Mesenchymal stem cell (in vitro differentiated cells and primary cell): ENCODE data around the gene GPN1.

Source experiments
- DNase-seq: peaks from one replicate; pipeline ENCODE4 v3.0.0-alpha.2; 2013
- H2AFZ ChIP-seq: one replicate; pipeline ENCODE4 v1.6.1; 2013; ENCODE audit warnings: low read depth, mild to moderate bottlenecking, control low read depth, inconsistent platforms, low read length, moderate library complexity
- H2AK5ac ChIP-seq: 2 replicates; pipeline ENCODE4 v1.6.1; 2013; ENCODE audit warnings: low read length, moderate library complexity, mild to moderate bottlenecking, inconsistent platforms; ENCODE audit not compliant: severe bottlenecking
- H2BK120ac ChIP-seq: one replicate; pipeline ENCODE4 v1.6.1; 2013; ENCODE audit warnings: low read depth, mild to moderate bottlenecking, inconsistent platforms, low read length, moderate library complexity
- H2BK12ac ChIP-seq, 2 experiments: one replicate each; pipeline ENCODE4 v1.6.1; 2013; ENCODE audit warnings: inconsistent platforms in 2 of 2, low read length in 2 of 2, mild to moderate bottlenecking in 2 of 2, moderate library complexity in 2 of 2, control low read depth in 1 of 2
- H2BK15ac ChIP-seq: one replicate; pipeline ENCODE4 v1.6.1; 2013; ENCODE audit warnings: mild to moderate bottlenecking, low read depth, inconsistent platforms; ENCODE audit not compliant: poor library complexity, severe bottlenecking
- H2BK5ac ChIP-seq: 2 replicates; pipeline ENCODE4 v1.6.1; 2013; ENCODE audit warnings: low read depth, mild to moderate bottlenecking, low read length, control low read depth, inconsistent platforms; ENCODE audit not compliant: poor library complexity, severe bottlenecking
- H3K14ac ChIP-seq, 2 experiments: one replicate each; pipeline ENCODE4 v1.6.1; 2013; ENCODE audit warnings: inconsistent platforms in 2 of 2, low read length in 2 of 2, control low read depth in 1 of 2, mild to moderate bottlenecking in 1 of 2, moderate library complexity in 1 of 2
- H3K18ac ChIP-seq, 2 experiments: one replicate each; pipeline ENCODE4 v1.6.1; 2013; ENCODE audit warnings: inconsistent platforms in 2 of 2, low read length in 2 of 2, control low read depth in 1 of 2, low read depth in 1 of 2, mild to moderate bottlenecking in 1 of 2
- H3K23ac ChIP-seq, 2 experiments: one replicate each; pipeline ENCODE4 v1.6.1; 2013; ENCODE audit warnings: inconsistent platforms in 2 of 2, low read length in 2 of 2, mild to moderate bottlenecking in 2 of 2, moderate library complexity in 2 of 2, control low read depth in 1 of 2
- H3K27ac ChIP-seq: 2 replicates; pipeline ENCODE4 v1.5.1; 2013; ENCODE audit warnings: mild to moderate bottlenecking, moderate library complexity, low read length, control low read depth, inconsistent platforms; ENCODE audit not compliant: poor library complexity, severe bottlenecking
- H3K27me3 ChIP-seq, 2 experiments: 2 replicates each; pipeline versions ENCODE4 v1.6.1 to v1.7.0; 2013; ENCODE audit warnings: low read length in 2 of 2, mild to moderate bottlenecking in 2 of 2, moderate library complexity in 2 of 2, control low read depth in 1 of 2, inconsistent platforms in 1 of 2; ENCODE audit not compliant: control insufficient read depth in 1 of 2, insufficient read depth in 1 of 2
- H3K36me3 ChIP-seq, 2 experiments: 2 replicates each; pipeline versions ENCODE4 v1.6.1 to v1.7.0; 2013; ENCODE audit warnings: low read length in 2 of 2, control low read depth in 1 of 2, inconsistent platforms in 1 of 2, low read depth in 1 of 2, mild to moderate bottlenecking in 1 of 2; ENCODE audit not compliant: insufficient read depth in 2 of 2, control insufficient read depth in 1 of 2
- H3K4ac ChIP-seq, 2 experiments: one replicate each; pipeline ENCODE4 v1.6.1; 2013; ENCODE audit warnings: inconsistent platforms in 2 of 2, low read length in 2 of 2, mild to moderate bottlenecking in 2 of 2, moderate library complexity in 2 of 2, control low read depth in 1 of 2, low read depth in 1 of 2
- H3K4me1 ChIP-seq: 2 replicates; pipeline ENCODE4 v1.6.1; 2013; ENCODE audit warnings: low read depth, low read length, control low read depth; ENCODE audit not compliant: control insufficient read depth, insufficient read depth
- H3K4me2 ChIP-seq: 2 replicates; pipeline ENCODE4 v1.6.1; 2013; ENCODE audit warnings: low read length, mild to moderate bottlenecking, inconsistent platforms; ENCODE audit not compliant: poor library complexity, severe bottlenecking
- H3K4me3 ChIP-seq, 2 experiments: 2 replicates each; pipeline versions ENCODE4 v1.5.1 to v1.7.0; 2013; ENCODE audit warnings: low read length in 2 of 2, mild to moderate bottlenecking in 2 of 2, control low read depth in 1 of 2, low read depth in 1 of 2; ENCODE audit not compliant: insufficient read depth in 1 of 2
- H3K79me1 ChIP-seq: replicated peaks from 2 replicates; pipeline ENCODE4 v1.6.1; 2013; ENCODE audit warnings: mild to moderate bottlenecking, control low read depth, low read length, inconsistent platforms; ENCODE audit not compliant: poor library complexity, severe bottlenecking
- H3K9ac ChIP-seq: 2 replicates; pipeline ENCODE4 v1.7.0; 2013; ENCODE audit warnings: mild to moderate bottlenecking, low read length, moderate library complexity
- H3K9me3 ChIP-seq: 2 replicates; pipeline ENCODE4 v1.7.0; 2013; ENCODE audit warnings: mild to moderate bottlenecking, low read length; ENCODE audit not compliant: control insufficient read depth
- H4K8ac ChIP-seq: one replicate; pipeline ENCODE4 v1.6.1; 2013; ENCODE audit warnings: inconsistent platforms, mild to moderate bottlenecking, low read length, moderate library complexity
- H4K91ac ChIP-seq: one replicate; pipeline ENCODE4 v1.6.1; 2013; ENCODE audit warnings: mild to moderate bottlenecking, low read length, inconsistent platforms
- WGBS: methylation state at CpG from one replicate; pipeline ENCODE4 v1.1.7; 2013; ENCODE audit warnings: mixed read lengths; 5-methylcytosine and 5-hydroxymethylcytosine counted together

The GPN1 gene

DNA sequence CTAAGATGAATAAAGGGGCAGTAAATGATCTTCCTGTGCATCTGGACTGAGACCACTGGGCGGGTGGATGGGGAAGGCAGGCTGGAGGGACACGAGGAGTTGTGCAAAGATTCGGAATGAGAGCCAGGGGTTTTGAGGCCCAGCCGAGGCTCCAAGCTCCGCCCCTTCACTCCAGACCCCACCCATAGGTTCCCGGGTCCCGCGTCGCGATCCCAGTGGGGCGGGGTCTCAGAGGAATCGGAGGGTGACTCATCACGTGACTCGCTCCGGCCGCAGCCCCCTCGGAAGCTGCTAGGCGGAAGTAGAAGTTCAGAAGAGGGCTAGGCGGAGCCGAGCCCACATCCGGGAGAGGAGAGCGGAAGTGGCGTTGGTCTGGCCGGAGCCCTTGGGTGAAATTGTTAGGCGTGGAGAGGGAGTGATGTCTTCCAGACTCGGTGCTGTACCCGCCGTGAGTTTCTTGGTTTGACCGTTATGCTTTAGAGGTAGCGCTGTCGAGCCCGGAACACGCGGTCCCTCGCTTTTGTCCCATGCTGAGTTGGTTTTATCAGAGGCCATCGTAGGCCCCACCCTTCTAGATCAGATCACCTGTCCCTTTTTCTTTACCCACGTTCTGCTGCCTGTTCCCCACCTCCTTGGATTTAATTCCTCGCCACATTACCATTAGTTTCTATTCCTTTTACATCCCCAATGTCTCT is 46.0 kb upstream of the GPN1 start, which contains the start of gene ZNF512:
TSS of gene ZNF512 (plus strand) at position 348 of the 695 bp plus-strand sequence. CDS start at position 419, 71 bp downstream.
- Histone ChIP-seq H2AFZ (peak within 1 kb of the TSS; percentile 60), H3K23ac (no peak within 1 kb of the TSS), H2BK120ac (peak within 1 kb of the TSS; percentile 45), H3K4me2 (peak within 1 kb of the TSS; percentile 62), H2BK15ac (peak within 1 kb of the TSS; percentile 16), H3K27me3 (no peaks in the 10 kb centered on the region), H3K36me3 (no peaks in the 10 kb centered on the region), H2BK5ac (no peak within 1 kb of the TSS), H3K27ac (peak within 1 kb of the TSS; percentile 60), H4K8ac (peak within 1 kb of the TSS; percentile 98), H3K18ac (peak within 1 kb of the TSS; percentile 80 to 86), H3K79me1 (peaks cover 3% of the 10 kb centered on the region), H4K91ac (peak within 1 kb of the TSS; percentile 86), H3K4me3 (peak within 1 kb of the TSS; percentile 64 to 92), H3K9me3 (peaks cover 23% of the 10 kb centered on the region), H2BK12ac (no peak within 1 kb of the TSS), H3K4me1 (peaks cover 2% of the 10 kb centered on the region), H3K9ac (peak within 1 kb of the TSS; percentile 88), H3K4ac (peak within 1 kb of the TSS; percentile 75 to 87), H2AK5ac (peak within 1 kb of the TSS; percentile 74), H3K14ac (peak within 1 kb of the TSS in 1 of 2 experiments; percentile 81)
- 2% methylated on average over 36 of the region's 38 CpGs for WGBS
- DNase-seq, result peak; percentile 93

DNA sequence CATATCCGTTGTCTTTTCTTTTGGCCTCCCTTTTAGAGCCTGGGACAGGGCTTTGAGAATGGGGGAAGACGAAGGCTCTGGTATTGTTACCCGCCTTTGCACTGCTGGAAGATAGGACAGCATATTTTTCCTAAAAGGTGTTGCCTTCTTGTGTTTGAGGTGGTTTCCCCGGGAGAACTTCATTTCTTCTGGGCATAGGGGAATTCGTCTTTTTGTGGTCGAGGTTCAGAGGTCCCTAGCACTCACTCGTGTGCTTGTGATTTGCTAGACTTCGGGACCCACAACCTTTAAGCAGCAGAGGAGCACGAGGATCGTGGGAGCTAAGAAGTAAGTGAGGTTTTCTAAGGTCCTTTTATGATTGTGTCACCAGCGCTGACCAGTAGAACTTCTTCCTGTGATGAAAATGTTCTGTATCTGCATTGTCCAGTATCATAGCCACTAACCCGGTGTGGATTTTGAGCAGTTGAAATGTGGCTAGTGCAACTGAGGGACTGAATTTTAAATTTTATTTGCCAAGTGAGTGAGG is 45.4 kb upstream of the GPN1 start:
- Histone ChIP-seq H2BK15ac (peak overlapping the region; percentile 16), H3K27ac (peak overlapping the region; percentile 24), H3K4me1 (peaks cover 2% of the 10 kb centered on the region), H3K79me1 (peaks cover 3% of the 10 kb centered on the region), H2BK120ac (no peak overlapping the region), H3K23ac (no peak overlapping the region), H3K36me3 (no peaks in the 10 kb centered on the region), H3K14ac (no peak overlapping the region), H3K27me3 (no peaks in the 10 kb centered on the region), H3K9ac (peak overlapping the region; percentile 88), H3K9me3 (peaks cover 17% of the 10 kb centered on the region), H3K4me3 (peak overlapping the region; percentile 64 to 92), H4K91ac (peak overlapping the region; percentile 31), H2AK5ac (peak overlapping the region; percentile 74), H3K4ac (peak overlapping the region; percentile 13 to 65), H4K8ac (peak overlapping the region; percentile 66), H2BK5ac (no peak overlapping the region), H2AFZ (no peak overlapping the region), H3K4me2 (peak overlapping the region; percentile 62), H3K18ac (peak overlapping the region in 1 of 2 experiments; percentile 1), H2BK12ac (no peak overlapping the region)
- DNase-seq, result peak; percentile 40
- WGBS, result 14% methylated on average over 12 of the region's 12 CpGs

- H2BK15ac ChIP-seq, result no peak overlapping the region
- H2AFZ ChIP-seq, result no peak overlapping the region
- peak overlapping the region in 1 of 2 experiments; percentile 92 for H3K4me3 ChIP-seq
- no peak overlapping the region for H2BK120ac ChIP-seq
- H3K4me1 ChIP-seq, result peaks cover 2% of the 10 kb centered on the region
- no peak for DNase-seq
- peaks cover 16% of the 10 kb centered on the region for H3K9me3 ChIP-seq
- H2AK5ac ChIP-seq, result no peak overlapping the region
- no peak overlapping the region for H2BK5ac ChIP-seq
- peaks cover 3% of the 10 kb centered on the region for H3K79me1 ChIP-seq
- no peak overlapping the region for H3K27ac ChIP-seq
- no peak overlapping the region for H3K4ac ChIP-seq
- no peak overlapping the region for H3K18ac ChIP-seq
- no peak overlapping the region for H4K91ac ChIP-seq
- H3K14ac ChIP-seq, result no peak overlapping the region
- H3K23ac ChIP-seq, result no peak overlapping the region
- no peak overlapping the region for H3K9ac ChIP-seq
- H2BK12ac ChIP-seq, result no peak overlapping the region
- no peaks in the 10 kb centered on the region for H3K36me3 ChIP-seq
- H3K4me2 ChIP-seq, result peak overlapping the region; percentile 30
- no peaks in the 10 kb centered on the region for H3K27me3 ChIP-seq
- no peak overlapping the region for H4K8ac ChIP-seq
- 79% methylated on average over 3 of the region's 3 CpGs for WGBS
These were observed 44.3 kb upstream of the GPN1 start for GRCh38 chr2:27584597-27584996.

DNA sequence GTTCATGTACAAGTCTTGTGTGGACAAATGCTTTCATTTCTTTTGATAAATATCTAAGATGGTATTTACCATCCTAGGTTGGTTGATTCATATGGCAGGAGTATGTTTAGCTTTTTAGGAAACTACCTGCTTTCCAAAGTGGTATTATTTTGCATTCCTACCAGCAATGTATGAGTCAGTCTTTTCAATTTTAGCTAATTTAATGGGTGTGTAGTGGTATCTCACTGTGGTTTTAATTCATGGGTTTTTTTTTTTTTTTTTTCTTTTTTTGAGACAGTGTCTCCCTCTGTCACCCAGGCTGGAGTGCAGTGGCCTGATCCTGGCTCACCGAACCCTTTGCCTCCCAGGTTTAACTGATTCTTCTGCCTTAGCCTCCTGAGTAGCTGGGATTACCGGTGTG is 41.8 kb upstream of the GPN1 start:
- Histone ChIP-seq H2AFZ (no peak overlapping the region), H3K4me3 (no peak overlapping the region), H2BK5ac (no peak overlapping the region), H2AK5ac (no peak overlapping the region), H3K9me3 (peaks cover 24% of the 10 kb centered on the region), H3K4me1 (peaks cover 2% of the 10 kb centered on the region), H4K8ac (no peak overlapping the region), H3K27me3 (no peaks in the 10 kb centered on the region), H2BK120ac (no peak overlapping the region), H2BK12ac (no peak overlapping the region), H3K27ac (no peak overlapping the region), H3K36me3 (no peaks in the 10 kb centered on the region), H2BK15ac (no peak overlapping the region), H4K91ac (no peak overlapping the region), H3K9ac (no peak overlapping the region), H3K18ac (no peak overlapping the region), H3K4me2 (no peak overlapping the region), H3K79me1 (peaks cover 3% of the 10 kb centered on the region), H3K4ac (no peak overlapping the region), H3K23ac (no peak overlapping the region), H3K14ac (no peak overlapping the region)
- WGBS, result 95% methylated on average over 2 of the region's 2 CpGs
- no peak for DNase-seq
